VCaP (cell line): ENCODE results near the gene TMEM108.

Experiments used
- H3K27ac ChIP-seq: fragments of 450-650 bp; 2 replicates; pipeline ENCODE4 v1.5.1; 2017
- CTCF ChIP-seq: fragments of 450-650 bp; conservative IDR thresholded peaks from 2 replicates; pipeline ENCODE4 v1.5.1; 2017; ENCODE audit warnings: mild to moderate bottlenecking, moderate library complexity

Gene TMEM108

DNA sequence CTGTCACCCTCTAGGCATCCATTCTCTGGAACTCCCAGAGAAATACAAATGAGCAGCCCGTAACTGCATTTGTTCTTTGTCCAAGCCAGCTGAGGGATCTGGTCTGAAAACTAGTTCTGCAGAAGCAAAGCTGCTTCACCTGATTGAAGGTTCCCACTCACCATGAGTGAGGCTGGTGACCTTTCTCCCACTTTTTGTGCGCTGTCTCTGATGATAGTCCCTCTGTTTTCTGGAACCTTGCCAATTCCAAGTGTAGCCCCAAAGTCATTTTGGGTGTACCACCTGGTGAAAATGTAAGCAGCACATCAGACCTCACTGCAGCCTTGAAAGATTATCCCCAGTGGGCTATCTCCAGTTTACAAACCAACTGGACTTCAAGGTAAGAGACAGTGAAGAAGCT lies 322.3 kb downstream of the TMEM108 start:
- no peak overlapping the region for H3K27ac ChIP-seq
- TF ChIP-seq CTCF = no peak

DNA sequence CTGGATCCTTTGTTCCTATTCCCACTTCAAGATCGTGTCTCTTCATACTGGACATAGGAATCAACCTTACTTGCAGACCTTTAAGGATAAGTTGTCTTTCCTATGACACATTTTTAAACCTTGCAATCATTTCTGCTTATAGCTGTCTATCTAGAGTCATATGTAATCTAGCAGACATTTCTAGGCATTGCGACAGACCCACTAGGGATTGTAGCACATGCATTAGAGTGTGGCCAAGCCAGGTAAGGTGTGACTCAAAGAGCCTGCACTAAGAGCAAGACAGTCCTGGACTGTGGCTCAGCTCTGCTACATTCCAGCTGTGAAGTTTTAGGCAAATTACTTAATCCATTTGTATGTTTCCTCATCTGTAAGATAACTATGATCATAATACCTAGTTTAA lies 322.8 kb downstream of the TMEM108 start:
- TF ChIP-seq CTCF = no peak
- no peak overlapping the region for H3K27ac ChIP-seq

- no peak overlapping the region for H3K27ac ChIP-seq
- no peak for TF ChIP-seq CTCF
These were observed 323.2 kb downstream of the TMEM108 start for GRCh38 chr3:133361435-133361834.

DNA sequence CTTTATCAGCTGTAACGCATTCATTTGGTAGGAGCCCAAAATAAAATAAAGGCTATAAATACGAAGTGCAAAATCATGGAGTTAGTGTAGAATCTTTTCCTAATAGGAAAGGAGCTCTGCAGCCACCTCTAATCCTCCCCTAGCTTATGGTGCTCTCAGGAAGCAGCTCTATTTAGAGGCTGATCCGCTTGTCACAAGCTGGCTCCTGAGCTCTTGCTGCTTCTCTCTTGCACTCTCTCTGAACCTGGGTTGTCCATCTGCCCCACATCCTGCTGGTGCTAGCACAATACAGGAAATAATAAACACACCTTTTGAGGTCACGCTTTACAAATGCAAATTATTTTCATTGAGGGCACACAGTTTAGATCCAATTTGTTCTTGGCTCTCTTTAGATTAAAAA lies 324.3 kb downstream of the TMEM108 start:
- H3K27ac ChIP-seq = no peak overlapping the region
- TF ChIP-seq CTCF = no peak

DNA sequence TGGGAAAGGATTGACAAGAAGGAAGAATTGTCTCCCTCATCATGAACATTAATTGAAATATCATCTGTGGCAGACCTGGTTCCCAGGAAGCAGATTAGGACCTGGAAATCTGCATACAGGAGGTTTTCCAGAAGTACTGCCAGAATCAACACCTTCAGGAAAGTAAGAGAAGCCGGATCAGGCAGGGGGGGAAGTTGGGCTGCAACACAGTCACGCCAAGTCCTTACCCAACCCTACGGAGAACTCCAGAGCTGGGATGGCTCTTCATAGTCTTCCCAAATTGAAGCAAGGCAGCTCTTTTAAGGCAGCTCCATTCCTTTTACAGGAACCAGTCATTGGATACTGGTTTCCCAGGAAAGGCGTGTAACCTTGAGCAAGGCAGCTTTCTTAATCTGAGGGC lies 326.5 kb downstream of the TMEM108 start:
- H3K27ac ChIP-seq = no peak overlapping the region
- no peak for TF ChIP-seq CTCF

- no peak for TF ChIP-seq CTCF
- H3K27ac ChIP-seq = no peak overlapping the region
These were observed 328.7 kb downstream of the TMEM108 start for GRCh38 chr3:133366921-133367320.

GRCh38 chr3:133367403-133367802 lies 329.2 kb downstream of the TMEM108 start:
- TF ChIP-seq CTCF = no peak
- no peak overlapping the region for H3K27ac ChIP-seq

- no peak for TF ChIP-seq CTCF
These were observed 329.8 kb downstream of the TMEM108 start for GRCh38 chr3:133367956-133368355.

More at GRCh38 chr3:133367956-133368355, 329.8 kb downstream of the TMEM108 start:
- no peak overlapping the region for H3K27ac ChIP-seq
